GM13976 (cell line): ENCODE measurements around the gene MALRD1.

Source experiments
- DNase-seq: peaks from one replicate; pipeline ENCODE4 v3.0.0; 2012; ENCODE audit warnings: low spot score
- CTCF ChIP-seq: IDR thresholded peaks from 2 replicates; pipeline ENCODE4 v1.5.1; 2012; ENCODE audit warnings: borderline replicate concordance, mild to moderate bottlenecking; ENCODE audit not compliant: insufficient read depth; ENCODE audit errors: extremely low read depth, missing control alignments, control extremely low read depth
- in situ Hi-C: fragments of 300-500 bp; cut with MboI; formaldehyde crosslinking; loops from one replicate; pipeline ENCODE4 v1.12.0; 2022; ENCODE audit warnings: low sequenced_read_pairs, mixed read lengths, inconsistent platforms; ENCODE audit not compliant: unreplicated experiment

The MALRD1 gene

GRCh38 chr10:19772972-19773371, 724.4 kb downstream of the MALRD1 start:
- in situ Hi-C loops: no loop called here
- no peak for TF ChIP-seq CTCF
- no peak for DNase-seq

DNA sequence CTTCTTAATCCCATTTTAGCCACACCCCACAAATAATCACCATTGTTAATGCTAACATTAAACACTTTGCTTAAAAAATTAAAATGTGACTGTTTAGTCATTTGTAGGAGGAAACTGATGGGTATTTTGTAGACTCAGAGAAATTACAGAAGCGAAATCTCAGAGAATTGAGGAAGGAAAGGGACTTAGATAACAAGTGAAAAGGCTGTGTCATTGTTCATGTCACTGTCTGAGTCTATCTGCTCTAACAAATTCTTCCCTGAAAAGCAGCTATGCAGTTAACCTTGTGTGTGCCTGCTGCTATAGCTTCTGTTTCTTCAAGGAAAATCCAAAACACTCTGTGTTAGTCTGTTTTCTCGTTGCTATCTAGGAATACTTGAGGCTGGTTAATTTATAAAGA, 726.7 kb downstream of the MALRD1 start:
- in situ Hi-C loops: no loop called here

GRCh38 chr10:19777806-19778205, 729.2 kb downstream of the MALRD1 start:
- no peak for TF ChIP-seq CTCF
- in situ Hi-C loops: no loop called here
- no peak for DNase-seq

More for the DNA sequence above, 726.7 kb downstream of the MALRD1 start:
- TF ChIP-seq CTCF: no peak
- no peak for DNase-seq

DNA sequence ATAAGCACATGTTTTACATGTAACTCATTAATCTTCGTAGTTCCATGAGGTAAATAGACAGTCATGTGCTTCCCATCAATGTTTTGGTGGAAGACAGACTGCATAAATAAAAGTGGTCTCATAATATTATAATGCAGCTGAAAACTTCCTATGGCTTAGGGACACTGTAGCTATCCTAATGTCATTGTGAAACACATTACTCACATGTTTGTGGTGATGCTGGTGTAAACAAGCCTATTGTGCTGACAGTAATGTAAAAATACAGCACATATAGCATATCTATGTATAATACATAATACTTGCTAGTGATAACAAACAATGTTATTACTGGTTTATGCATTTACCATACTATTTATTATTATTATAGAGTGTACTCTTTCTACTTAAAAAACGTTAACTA, 730.4 kb downstream of the MALRD1 start:
- TF ChIP-seq CTCF: no peak
- DNase-seq: no peak
- in situ Hi-C loops: no loop called here

- TF ChIP-seq CTCF: no peak
- DNase-seq: no peak
- in situ Hi-C loops: no loop called here
Measured at GRCh38 chr10:19782430-19783089, 734.0 kb downstream of the MALRD1 start.

DNA sequence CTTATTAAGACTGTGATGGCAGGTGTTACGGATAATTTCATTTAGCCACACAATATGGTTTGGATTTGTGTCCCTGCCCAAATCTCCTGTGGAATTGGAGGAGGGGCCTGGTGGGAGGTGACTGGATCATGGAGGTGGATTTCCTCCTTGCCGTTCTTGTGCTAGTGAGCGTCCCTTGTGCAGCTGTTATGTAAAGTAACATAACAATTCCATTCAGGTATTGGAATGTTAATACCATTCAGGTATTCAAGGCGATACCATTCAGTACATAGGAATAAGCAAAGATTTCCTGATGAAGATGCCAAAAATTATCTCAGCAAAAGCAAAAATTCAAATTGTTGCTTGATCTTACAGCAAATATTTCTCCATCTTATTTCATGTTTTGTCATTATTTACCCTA, 735.1 kb downstream of the MALRD1 start:
- in situ Hi-C loops: no loop called here
- DNase-seq: no peak
- TF ChIP-seq CTCF: no peak
